GM06990 (cell line): ENCODE measurements around the gene CPTP.

Experiments
- DNase-seq: peaks from one replicate; pipeline ENCODE4 v3.0.0-alpha.2; 2011; ENCODE audit not compliant: insufficient read length; ENCODE audit errors: extremely low read depth
- H3K27me3 ChIP-seq: replicated peaks from 2 replicates; pipeline ENCODE4 v1.6.0; 2011; ENCODE audit warnings: low read length; ENCODE audit not compliant: control insufficient read depth, insufficient read depth
- H3K36me3 ChIP-seq: 2 replicates; pipeline ENCODE4 v1.5.1; 2011; ENCODE audit warnings: low read length; ENCODE audit not compliant: control insufficient read depth, insufficient read depth
- H3K4me3 ChIP-seq: replicated peaks from 2 replicates; pipeline ENCODE4 v1.5.1; 2011; ENCODE audit warnings: low read depth, mild to moderate bottlenecking, control low read depth, low read length
- CTCF ChIP-seq: IDR thresholded peaks from 2 replicates; pipeline ENCODE4 v1.5.1; 2011; ENCODE audit warnings: low read length, control low read depth, mild to moderate bottlenecking, inconsistent platforms; ENCODE audit not compliant: insufficient read depth, poor library complexity, severe bottlenecking

Gene CPTP

DNA sequence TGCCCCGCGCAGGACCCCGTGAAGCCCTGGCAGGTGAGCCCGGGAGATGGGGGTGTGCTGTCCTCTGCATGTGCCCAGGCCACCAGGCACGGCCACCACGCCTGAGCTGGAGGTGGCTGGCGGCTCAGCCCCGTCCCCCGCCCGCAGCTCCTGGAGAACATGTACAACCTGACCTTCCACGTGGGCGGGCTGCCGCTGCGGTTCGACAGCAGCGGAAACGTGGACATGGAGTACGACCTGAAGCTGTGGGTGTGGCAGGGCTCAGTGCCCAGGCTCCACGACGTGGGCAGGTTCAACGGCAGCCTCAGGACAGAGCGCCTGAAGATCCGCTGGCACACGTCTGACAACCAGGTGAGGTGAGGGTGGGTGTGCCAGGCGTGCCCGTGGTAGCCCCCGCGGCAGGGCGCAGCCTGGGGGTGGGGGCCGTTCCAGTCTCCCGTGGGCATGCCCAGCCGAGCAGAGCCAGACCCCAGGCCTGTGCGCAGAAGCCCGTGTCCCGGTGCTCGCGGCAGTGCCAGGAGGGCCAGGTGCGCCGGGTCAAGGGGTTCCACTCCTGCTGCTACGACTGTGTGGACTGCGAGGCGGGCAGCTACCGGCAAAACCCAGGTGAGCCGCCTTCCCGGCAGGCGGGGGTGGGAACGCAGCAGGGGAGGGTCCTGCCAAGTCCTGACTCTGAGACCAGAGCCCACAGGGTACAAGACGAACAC lies 8.3 kb downstream of the CPTP start:
- DNase-seq = no peak
- peaks cover 3% of the 10 kb centered on the region for H3K36me3 ChIP-seq
- TF ChIP-seq CTCF = no peak
- no peak overlapping the region for H3K4me3 ChIP-seq
- no peaks in the 10 kb centered on the region for H3K27me3 ChIP-seq

- TF ChIP-seq CTCF = no peak
- DNase-seq = no peak
- Histone ChIP-seq H3K36me3 (peaks cover 3% of the 10 kb centered on the region), H3K4me3 (no peak overlapping the region), H3K27me3 (no peaks in the 10 kb centered on the region)
Measured at GRCh38 chr1:1333551-1334241, 9.1 kb downstream of the CPTP start.

DNA sequence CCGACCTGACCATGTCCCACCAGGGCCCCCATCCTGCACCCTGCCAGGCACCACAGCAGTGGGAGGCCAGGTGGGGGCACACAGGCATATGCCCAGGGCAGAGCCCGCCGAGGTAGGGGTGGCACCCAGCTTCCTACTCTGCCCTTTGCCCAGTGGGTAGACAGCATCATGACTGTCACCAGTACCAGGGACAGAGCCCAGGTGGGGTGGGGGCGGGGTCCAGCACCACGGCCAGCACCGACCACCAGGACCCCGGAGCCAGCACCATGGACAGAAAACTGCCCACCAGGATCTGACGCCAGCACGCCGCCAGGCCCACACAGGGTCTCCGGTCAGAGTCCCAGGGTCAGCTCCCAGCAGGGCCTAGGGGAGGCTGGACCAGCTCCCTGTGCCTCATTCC lies 10.2 kb downstream of the CPTP start:
- H3K36me3 ChIP-seq = no peaks in the 10 kb centered on the region; the same call in none of the 2 replicates
- no peak overlapping the region for H3K4me3 ChIP-seq
- no peak for TF ChIP-seq CTCF
- H3K27me3 ChIP-seq = no peaks in the 10 kb centered on the region
- no peak for DNase-seq

DNA sequence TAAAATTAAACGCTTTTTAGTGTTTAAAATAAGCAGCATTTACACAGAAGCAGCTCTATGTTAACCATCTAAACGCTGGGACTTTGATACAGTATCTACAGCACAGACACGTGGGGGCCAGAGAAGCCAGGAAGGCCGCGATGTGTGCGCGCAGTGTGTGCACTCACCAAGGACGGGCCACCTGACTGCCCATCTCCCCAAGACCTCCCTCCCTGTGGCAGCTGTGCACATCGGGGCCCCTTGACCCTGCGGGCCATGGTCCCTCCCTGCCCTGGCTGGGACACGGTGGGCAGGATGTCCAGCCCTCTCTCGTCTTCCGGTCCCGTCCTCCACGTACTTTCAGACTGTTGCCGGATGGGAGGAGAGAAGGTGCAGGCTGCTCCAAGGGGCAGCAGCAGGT lies 10.7 kb downstream of the CPTP start:
- TF ChIP-seq CTCF = no peak

DNA sequence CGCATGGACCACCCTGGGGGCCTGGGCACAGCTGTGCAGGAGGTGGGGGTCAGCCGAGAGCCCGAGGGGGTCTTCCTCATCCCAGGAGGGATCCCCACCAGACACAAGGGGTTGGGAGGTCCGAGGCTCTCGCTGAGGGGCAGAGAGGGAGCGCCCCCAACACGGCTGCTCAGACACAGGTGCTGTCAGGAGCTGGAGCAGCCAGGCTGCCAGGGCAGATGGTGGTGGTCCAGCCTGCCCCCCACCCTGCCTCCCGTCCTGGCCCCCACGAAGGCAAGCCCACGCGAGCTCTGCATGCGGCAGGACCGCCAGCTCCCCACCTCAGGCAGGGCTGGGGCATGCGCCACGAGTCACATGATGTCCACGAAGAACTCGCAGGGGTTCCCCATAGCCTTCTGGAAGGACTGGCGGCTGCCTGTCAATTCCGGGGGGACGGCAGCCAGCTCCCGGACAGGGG lies 11.2 kb downstream of the CPTP start:
- no peak for TF ChIP-seq CTCF

More for the DNA sequence above, 10.7 kb downstream of the CPTP start:
- DNase-seq = no peak
- no peaks in the 10 kb centered on the region; the same call in none of the 2 replicates for H3K36me3 ChIP-seq
- no peaks in the 10 kb centered on the region for H3K27me3 ChIP-seq
- H3K4me3 ChIP-seq = no peak overlapping the region

More for the DNA sequence above, 11.2 kb downstream of the CPTP start:
- Histone ChIP-seq H3K27me3 (no peaks in the 10 kb centered on the region), H3K4me3 (no peak overlapping the region), H3K36me3 (no peaks in the 10 kb centered on the region; the same call in none of the 2 replicates)
- no peak for DNase-seq
